ENCODE measurements around the gene EEPD1. TPM values are rescaled to one million over a fixed set of nuclear protein-coding genes. Genes with fewer than 3 reads are reported as not detected.

The EEPD1 gene
- total RNA-seq, 1 donor from 2014 or later, result 5.4 TPM

- DNase-seq (ENCODE audit: low read depth) (no peak), FAIRE-seq (no peak)
- no peak overlapping the region for H3K4me3 ChIP-seq (ENCODE audit: insufficient read depth, low read depth, low read length)
- no peaks in the 10 kb centered on the region for H3K79me2 ChIP-seq (ENCODE audit: insufficient read depth, low read length)
- no peaks in the 10 kb centered on the region for H4K20me1 ChIP-seq (ENCODE audit: insufficient read depth, low read length)
- no peak overlapping the region for H3K27ac ChIP-seq (ENCODE audit: low read depth, low read length)
- no peaks in the 10 kb centered on the region for H3K36me3 ChIP-seq (ENCODE audit: insufficient read depth, low read length)
- H3K4me2 ChIP-seq (ENCODE audit: low read length), result no peak overlapping the region
- no peaks in the 10 kb centered on the region for H3K4me1 Mint-ChIP-seq (ENCODE audit: low read depth, unreplicated experiment)
- H3K27ac Mint-ChIP-seq (ENCODE audit: unreplicated experiment), result no peak overlapping the region
- no peaks in the 10 kb centered on the region for H3K27me3 ChIP-seq (ENCODE audit: insufficient read depth, low read length)
- no peaks in the 10 kb centered on the region for H3K4me1 ChIP-seq (ENCODE audit: insufficient read depth, low read length)
- no peak overlapping the region for H3K9ac ChIP-seq (ENCODE audit: low read length)
- TF ChIP-seq EZH2 (IDR thresholded peaks at IDR 0.05; ENCODE audit: insufficient read depth, low read length) (no peak), CTCF (IDR thresholded peaks at IDR 0.05; ENCODE audit: insufficient read depth, low read depth, low read length) (no peak)
- H3K9me3 Mint-ChIP-seq (ENCODE audit: unreplicated experiment), result no peaks in the 10 kb centered on the region
- peaks cover 4% of the 10 kb centered on the region for H3K36me3 Mint-ChIP-seq (ENCODE audit: low read depth, unreplicated experiment)
- no peaks in the 10 kb centered on the region for H3K9me3 ChIP-seq (ENCODE audit: insufficient read depth, low read depth, low read length)
- no peaks in the 10 kb centered on the region for H3K27me3 Mint-ChIP-seq (ENCODE audit: low read depth, unreplicated experiment)
- H3K4me3 Mint-ChIP-seq (ENCODE audit: unreplicated experiment), result no peak overlapping the region
- H2AFZ ChIP-seq (ENCODE audit: low read depth, low read length), result no peak overlapping the region
These were observed 119.1 kb downstream of the EEPD1 start for GRCh38 chr7:36272211-36272566.

- FAIRE-seq, result no peak
- H3K4me1 ChIP-seq (ENCODE audit: insufficient read depth, low read length), result no peaks in the 10 kb centered on the region
- H3K36me3 ChIP-seq (ENCODE audit: insufficient read depth, low read length), result no peaks in the 10 kb centered on the region
- no peaks in the 10 kb centered on the region for H3K4me1 Mint-ChIP-seq (ENCODE audit: low read depth, unreplicated experiment)
- no peaks in the 10 kb centered on the region for H4K20me1 ChIP-seq (ENCODE audit: insufficient read depth, low read length)
- H3K36me3 Mint-ChIP-seq (ENCODE audit: low read depth, unreplicated experiment), result no peaks in the 10 kb centered on the region
- no peaks in the 10 kb centered on the region for H3K9me3 Mint-ChIP-seq (ENCODE audit: unreplicated experiment)
- H3K27me3 ChIP-seq (ENCODE audit: insufficient read depth, low read length), result no peaks in the 10 kb centered on the region
- H3K4me3 ChIP-seq (ENCODE audit: insufficient read depth, low read depth, low read length), result no peak overlapping the region
- H3K4me3 Mint-ChIP-seq (ENCODE audit: unreplicated experiment), result no peak overlapping the region
- TF ChIP-seq EZH2 (IDR thresholded peaks at IDR 0.05; ENCODE audit: insufficient read depth, low read length), result no peak
- TF ChIP-seq CTCF (IDR thresholded peaks at IDR 0.05; ENCODE audit: insufficient read depth, low read depth, low read length), result no peak
- no peak overlapping the region for H3K4me2 ChIP-seq (ENCODE audit: low read length)
- H3K27ac ChIP-seq (ENCODE audit: low read depth, low read length), result no peak overlapping the region
- H2AFZ ChIP-seq (ENCODE audit: low read depth, low read length), result no peak overlapping the region
- no peak overlapping the region for H3K27ac Mint-ChIP-seq (ENCODE audit: unreplicated experiment)
- no peak for DNase-seq (ENCODE audit: low read depth)
- H3K9ac ChIP-seq (ENCODE audit: low read length), result no peak overlapping the region
- no peaks in the 10 kb centered on the region for H3K9me3 ChIP-seq (ENCODE audit: insufficient read depth, low read depth, low read length)
- no peaks in the 10 kb centered on the region for H3K27me3 Mint-ChIP-seq (ENCODE audit: low read depth, unreplicated experiment)
- no peaks in the 10 kb centered on the region for H3K79me2 ChIP-seq (ENCODE audit: insufficient read depth, low read length)
These were observed 119.7 kb downstream of the EEPD1 start for GRCh38 chr7:36272567-36273269.

GRCh38 chr7:36273836-36274235 is 120.8 kb downstream of the EEPD1 start:
- no peaks in the 10 kb centered on the region for H3K27me3 ChIP-seq (ENCODE audit: insufficient read depth, low read length)
- H3K36me3 ChIP-seq (ENCODE audit: insufficient read depth, low read length), result no peaks in the 10 kb centered on the region
- DNase-seq (ENCODE audit: low read depth), result no peak
- no peak overlapping the region for H3K4me3 Mint-ChIP-seq (ENCODE audit: unreplicated experiment)
- no peak overlapping the region for H3K27ac Mint-ChIP-seq (ENCODE audit: unreplicated experiment)
- no peak for FAIRE-seq
- peaks cover 8% of the 10 kb centered on the region for H3K4me1 ChIP-seq (ENCODE audit: insufficient read depth, low read length)
- H3K36me3 Mint-ChIP-seq (ENCODE audit: low read depth, unreplicated experiment), result no peaks in the 10 kb centered on the region
- no peaks in the 10 kb centered on the region for H3K27me3 Mint-ChIP-seq (ENCODE audit: low read depth, unreplicated experiment)
- no peak overlapping the region for H3K4me2 ChIP-seq (ENCODE audit: low read length)
- H3K9me3 Mint-ChIP-seq (ENCODE audit: unreplicated experiment), result no peaks in the 10 kb centered on the region
- no peaks in the 10 kb centered on the region for H3K9me3 ChIP-seq (ENCODE audit: insufficient read depth, low read depth, low read length)
- TF ChIP-seq EZH2 (IDR thresholded peaks at IDR 0.05; ENCODE audit: insufficient read depth, low read length) (no peak), CTCF (IDR thresholded peaks at IDR 0.05; ENCODE audit: insufficient read depth, low read depth, low read length) (no peak)
- H4K20me1 ChIP-seq (ENCODE audit: insufficient read depth, low read length), result no peaks in the 10 kb centered on the region
- H3K27ac ChIP-seq (ENCODE audit: low read depth, low read length), result no peak overlapping the region
- H3K4me3 ChIP-seq (ENCODE audit: insufficient read depth, low read depth, low read length), result no peak overlapping the region
- H3K4me1 Mint-ChIP-seq (ENCODE audit: low read depth, unreplicated experiment), result peaks cover 3% of the 10 kb centered on the region
- H2AFZ ChIP-seq (ENCODE audit: low read depth, low read length), result no peak overlapping the region
- no peaks in the 10 kb centered on the region for H3K79me2 ChIP-seq (ENCODE audit: insufficient read depth, low read length)
- no peak overlapping the region for H3K9ac ChIP-seq (ENCODE audit: low read length)

All from astrocyte (in vitro differentiated cells and primary cell).